Stimulated activated CD4-positive, alpha-beta T cell treated with anti-CD3 and anti-CD28 coated beads, Interleukin-2, amount 100 ng/mL, for 24 hours (primary cell): ENCODE measurements around the gene OSR1.
"Not testable (repeated sequence)": the region's sequence is repeated elsewhere in the genome, so short reads cannot be mapped to it uniquely, and the experiment has no call there.

Source experiments
- DNase-seq, 2 donors: peaks; one replicate each; pipeline ENCODE4 v3.0.0-alpha.2; 2020

Gene OSR1

GRCh38 chr2:19330436-19330835, 28.0 kb downstream of the OSR1 start:
- no peak for DNase-seq

- DNase-seq, result no peak
Measured at GRCh38 chr2:19329445-19329844, 29.0 kb downstream of the OSR1 start.

- no peak for DNase-seq
Measured at GRCh38 chr2:19327496-19327895, 30.9 kb downstream of the OSR1 start.

GRCh38 chr2:19321946-19322345, 36.5 kb downstream of the OSR1 start:
- DNase-seq, result no peak

- no peak for DNase-seq
Measured at GRCh38 chr2:19320813-19321212, 37.6 kb downstream of the OSR1 start.

- DNase-seq, result no peak
Measured at GRCh38 chr2:19319698-19320097, 38.7 kb downstream of the OSR1 start.

- no peak for DNase-seq
Measured at GRCh38 chr2:19319064-19319463, 39.4 kb downstream of the OSR1 start.

GRCh38 chr2:19313553-19313952, 44.9 kb downstream of the OSR1 start:
- no peak for DNase-seq

GRCh38 chr2:19312949-19313348, 45.5 kb downstream of the OSR1 start:
- no peak for DNase-seq

- DNase-seq, result not testable (repeated sequence)
Measured at GRCh38 chr2:19306065-19306464, 52.4 kb downstream of the OSR1 start.

- DNase-seq, result not testable (repeated sequence)
Measured at GRCh38 chr2:19305400-19306055, 52.9 kb downstream of the OSR1 start.

- no peak for DNase-seq
Measured at GRCh38 chr2:19301706-19302105, 56.7 kb downstream of the OSR1 start.
